Neural progenitor cell (in vitro differentiated cells): ENCODE measurements around the gene ZMIZ1.

ENCODE experiments used
- CTCF ChIP-seq: fragments of 200-600 bp; sonication (generic); IDR thresholded peaks from 2 replicates; pipeline ENCODE4 v1.5.1; 2017; ENCODE audit warnings: antibody characterized with exemption, mild to moderate bottlenecking
- EZH2 ChIP-seq: fragments of 200-600 bp; sonication (generic); IDR thresholded peaks from 2 replicates; pipeline ENCODE4 v1.6.1; 2017; ENCODE audit warnings: antibody characterized with exemption, mild to moderate bottlenecking, moderate library complexity

DNA sequence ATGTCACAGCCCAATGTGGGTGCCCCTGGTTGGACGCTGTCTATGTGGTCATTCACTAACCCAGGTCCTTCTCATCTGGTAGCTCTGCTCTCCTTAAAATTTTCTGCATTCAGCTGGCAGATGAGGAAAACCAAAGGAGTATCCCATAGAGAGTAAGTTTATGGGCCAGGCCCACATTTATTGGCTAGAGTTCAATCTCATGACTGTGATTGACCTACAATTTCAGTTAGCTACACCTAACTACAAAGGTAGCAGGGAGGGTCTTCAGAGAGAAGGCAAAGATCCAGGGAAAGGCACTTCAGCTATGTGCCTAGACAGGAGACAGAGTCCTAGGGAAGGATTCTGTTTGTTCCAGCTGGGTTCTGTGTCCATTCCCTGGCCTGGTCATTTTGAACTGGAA is 254.8 kb downstream of the ZMIZ1 start:
- TF ChIP-seq EZH2 (no peak), CTCF (no peak)
